Erythroblast (primary cell): ENCODE results near the gene TM9SF4.

Experiments used
- GATA1 ChIP-seq: IDR thresholded peaks from 2 replicates; pipeline ENCODE4 v1.6.1; 2011; ENCODE audit warnings: low read depth, mild to moderate bottlenecking, control low read depth, low read length, moderate library complexity
- POLR2A ChIP-seq: IDR thresholded peaks from 2 replicates; pipeline ENCODE4 v1.6.1; 2011; ENCODE audit warnings: mild to moderate bottlenecking, low read length

- no peak for TF ChIP-seq POLR2A
- no peak for TF ChIP-seq GATA1
Observed at GRCh38 chr20:32078322-32078721, 31.2 kb upstream of the TM9SF4 start.
